HG03521 (cell line): ENCODE results near the gene PAQR9.

Source experiments
- ATAC-seq: cut with Tn5 transposase; IDR thresholded peaks from one replicate; pipeline ENCODE4 v1.9.1; 2021; ENCODE audit warnings: mild to moderate bottlenecking, moderate library complexity; ENCODE audit not compliant: unreplicated experiment

The PAQR9 gene

DNA sequence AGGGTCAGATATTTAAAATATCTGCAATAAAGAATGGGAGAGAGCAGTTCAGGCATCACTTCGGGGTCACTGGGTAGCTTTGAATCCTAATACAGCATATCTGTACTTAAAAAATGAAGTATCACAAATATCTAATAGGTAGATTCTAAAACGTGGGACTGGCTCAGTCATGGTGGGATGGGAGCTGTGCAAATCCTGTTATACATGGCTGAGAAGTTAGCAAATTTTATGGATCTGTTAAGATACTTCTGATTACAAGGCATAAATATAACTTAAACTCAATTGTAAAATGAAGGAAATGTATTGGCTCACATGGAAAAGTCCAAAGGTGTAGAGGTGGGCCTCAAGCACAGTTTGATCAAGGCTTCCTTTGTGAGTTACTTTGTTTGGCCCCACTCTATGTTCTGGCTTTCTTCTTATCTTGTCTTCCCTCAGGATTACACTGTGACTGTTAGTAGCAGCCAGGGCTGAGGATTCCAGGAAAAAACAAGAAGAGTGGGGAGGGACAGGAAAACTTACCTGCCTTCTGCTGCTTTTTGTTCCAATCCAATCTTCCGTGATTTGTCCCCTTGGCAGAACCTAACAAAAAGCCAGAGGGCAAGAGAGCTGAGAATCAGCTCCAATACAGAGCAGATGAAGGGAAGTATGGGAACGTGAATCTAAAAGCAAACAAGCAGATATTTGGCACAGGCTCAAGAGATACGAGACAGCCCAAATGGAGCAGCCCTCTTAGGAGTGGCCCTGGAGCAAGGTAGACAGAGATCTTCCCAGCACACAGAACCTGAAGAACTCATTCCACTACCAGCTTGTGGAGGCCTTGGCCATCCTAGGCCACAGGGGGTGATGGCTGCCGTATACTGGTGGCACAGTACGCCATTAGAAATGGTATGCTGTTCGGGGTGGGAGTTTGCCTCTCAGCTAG is 10.9 kb downstream of the PAQR9 start:
- ATAC-seq = no peak

DNA sequence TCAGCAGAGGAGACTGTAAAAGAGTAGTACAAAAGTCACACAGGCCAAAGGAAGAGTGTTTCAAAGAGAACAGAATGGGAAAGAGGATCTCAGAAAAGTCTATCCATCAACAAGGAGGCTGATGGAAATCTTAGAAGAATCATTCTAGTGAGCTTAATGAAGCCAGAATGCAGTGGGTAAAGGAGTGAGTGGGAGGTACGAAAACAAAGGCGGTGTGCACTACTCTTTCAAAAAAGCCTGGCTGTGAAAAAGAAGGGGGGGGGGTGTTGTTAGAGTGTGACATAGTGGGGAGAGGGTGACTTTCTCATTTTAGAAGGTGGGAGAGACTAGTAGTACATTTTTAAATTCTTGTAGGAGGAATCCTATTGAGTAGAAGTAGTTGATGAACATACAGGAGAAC is 11.7 kb downstream of the PAQR9 start:
- no peak for ATAC-seq

DNA sequence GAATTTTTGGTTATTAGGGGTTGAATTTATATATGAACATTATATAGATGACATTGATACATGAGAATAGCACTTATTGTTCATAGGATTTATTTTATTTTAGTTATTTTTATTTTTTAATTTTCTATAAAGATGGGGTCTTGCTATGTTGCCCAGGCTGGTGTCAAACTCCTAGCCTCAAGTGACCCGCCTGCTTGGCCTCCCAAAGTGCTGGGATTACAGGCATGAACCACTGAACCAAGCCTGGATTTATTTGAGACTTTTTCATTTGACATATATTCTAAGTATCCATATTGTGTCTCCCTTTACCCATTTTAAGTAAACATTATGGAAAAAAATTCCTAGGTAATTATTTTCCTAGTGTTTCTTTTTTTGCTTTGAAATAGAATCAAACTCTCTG is 12.5 kb downstream of the PAQR9 start:
- no peak for ATAC-seq

DNA sequence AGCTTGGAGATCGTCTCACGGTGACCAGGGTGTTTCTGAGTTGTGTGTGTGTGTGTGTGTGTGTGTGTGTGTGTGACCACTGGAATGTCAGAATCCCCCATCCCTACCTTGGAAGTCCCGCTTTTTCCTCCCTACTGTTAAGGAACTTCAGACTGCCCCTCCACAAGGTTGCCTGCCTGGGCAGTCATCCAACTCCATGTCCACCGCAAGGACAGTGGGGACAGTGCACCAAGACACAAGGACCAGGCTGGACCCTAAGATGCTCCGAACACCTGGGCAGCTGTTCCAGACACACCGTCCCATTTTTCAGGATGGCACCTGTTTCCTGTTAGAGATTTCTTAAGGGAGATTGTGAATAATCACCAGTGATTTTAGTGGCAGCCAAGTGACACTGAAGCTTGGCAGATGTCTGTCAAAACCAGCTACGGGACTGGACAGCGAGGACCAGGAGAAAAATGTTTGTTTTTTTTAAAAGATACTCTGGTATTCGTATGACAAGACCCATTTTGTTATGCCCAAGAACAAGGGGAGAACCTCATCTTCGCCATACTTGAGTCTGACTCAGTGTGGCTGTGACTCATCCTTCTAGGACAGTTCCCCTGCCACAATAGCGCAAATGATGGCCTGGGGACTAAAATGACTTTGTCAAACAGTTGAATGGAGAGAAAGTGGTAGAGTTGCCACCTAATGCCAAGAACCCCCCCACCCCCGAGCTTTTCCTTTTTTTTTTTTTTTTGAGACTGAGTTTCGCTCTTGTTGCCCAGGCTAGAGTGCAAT is 15.5 kb downstream of the PAQR9 start:
- ATAC-seq = no peak

DNA sequence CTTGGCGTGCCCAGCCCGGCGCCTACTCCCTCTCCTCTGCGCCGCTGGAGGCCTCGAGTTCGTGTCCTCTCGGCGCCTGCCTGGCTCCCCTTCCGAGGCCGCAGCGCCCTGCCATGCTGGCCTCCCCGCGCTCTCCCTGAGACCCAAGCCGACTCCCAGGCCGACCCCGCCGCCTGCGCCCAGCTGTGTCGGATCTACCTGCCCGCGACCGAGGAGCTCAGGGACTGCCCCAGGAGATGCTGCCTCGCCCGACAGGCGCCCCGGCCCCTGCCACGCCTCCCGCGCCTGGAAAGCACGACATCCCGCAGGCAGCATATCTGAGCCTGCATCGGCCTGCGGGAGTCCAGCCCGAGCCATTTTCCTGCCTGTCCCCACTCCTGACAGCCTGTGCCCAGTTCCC is 16.1 kb downstream of the PAQR9 start:
- no peak for ATAC-seq

DNA sequence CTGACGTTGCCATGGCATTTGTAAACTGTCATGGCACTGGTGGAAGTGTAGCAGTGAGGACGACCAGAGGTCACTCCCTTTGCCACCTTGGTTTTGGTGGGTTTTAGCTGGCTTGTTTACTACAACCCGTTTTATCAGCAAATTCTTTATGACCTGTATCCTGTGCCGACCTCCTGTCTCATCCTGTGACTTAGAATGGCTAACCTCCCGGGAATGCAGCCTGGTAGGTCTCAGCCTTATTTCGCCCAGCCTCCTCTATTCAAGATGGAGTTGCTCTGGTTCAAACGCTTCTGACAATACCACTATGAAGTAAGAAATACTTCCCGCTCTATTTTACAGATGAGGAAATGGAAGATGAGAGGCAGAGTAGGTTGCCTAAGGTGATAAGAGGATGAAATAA is 16.6 kb downstream of the PAQR9 start:
- ATAC-seq = no peak

DNA sequence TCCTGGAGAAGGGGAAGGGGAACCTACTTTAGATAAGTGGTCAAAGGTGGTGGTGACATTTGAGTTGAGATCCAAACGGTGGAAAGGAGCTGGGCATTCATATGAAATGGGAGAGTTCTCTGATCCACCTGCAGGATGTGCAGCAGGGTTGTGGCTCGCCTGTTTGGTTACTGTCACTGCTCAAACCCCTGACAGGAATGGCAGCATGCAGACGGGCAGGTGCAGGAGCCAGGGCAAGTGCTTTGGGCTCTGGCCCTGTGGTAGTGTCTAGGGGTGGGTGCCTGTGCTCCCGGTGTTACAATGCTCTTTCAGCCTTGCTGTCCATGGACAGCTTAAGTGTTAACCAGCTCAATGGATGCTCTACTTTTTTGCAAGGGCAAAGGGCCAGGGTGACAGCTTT is 18.5 kb downstream of the PAQR9 start:
- ATAC-seq = no peak

DNA sequence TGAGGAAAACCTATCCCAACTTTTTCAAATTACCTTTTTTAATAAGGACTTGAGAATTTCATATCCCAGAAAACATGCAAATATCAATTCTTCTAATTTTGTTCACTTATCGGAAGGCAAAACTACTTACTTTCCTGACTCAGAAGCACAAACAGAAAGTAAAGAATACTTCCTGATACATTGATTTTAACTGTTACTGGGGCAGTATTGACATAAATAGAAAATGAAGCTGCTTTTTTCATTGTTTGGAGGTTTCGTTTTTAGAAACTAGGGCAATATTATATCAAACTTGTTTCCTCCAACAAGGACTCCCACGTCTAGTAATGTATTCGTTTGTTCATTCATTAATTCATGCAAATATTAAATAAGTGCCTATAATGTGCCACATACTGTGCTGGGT is 19.1 kb downstream of the PAQR9 start:
- peak; percentile 43 for ATAC-seq

DNA sequence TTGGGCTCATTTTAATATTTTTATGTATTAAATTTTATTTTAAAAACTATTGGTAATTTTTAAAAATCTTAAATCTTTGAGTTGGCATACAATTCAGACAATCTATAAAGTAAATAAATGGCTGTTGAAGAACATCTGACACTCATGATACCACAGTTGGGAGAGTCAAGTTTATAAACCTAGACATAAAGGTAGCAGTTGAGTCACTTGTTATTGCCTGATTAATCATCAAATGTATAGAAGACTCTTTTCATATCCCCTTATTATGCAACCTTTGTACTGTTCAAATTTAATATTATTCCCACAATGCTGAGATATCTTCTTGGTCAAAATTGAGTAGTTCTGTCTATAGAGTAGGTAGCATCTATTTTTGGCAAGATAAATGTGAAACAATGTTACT is 19.6 kb downstream of the PAQR9 start:
- ATAC-seq = no peak

DNA sequence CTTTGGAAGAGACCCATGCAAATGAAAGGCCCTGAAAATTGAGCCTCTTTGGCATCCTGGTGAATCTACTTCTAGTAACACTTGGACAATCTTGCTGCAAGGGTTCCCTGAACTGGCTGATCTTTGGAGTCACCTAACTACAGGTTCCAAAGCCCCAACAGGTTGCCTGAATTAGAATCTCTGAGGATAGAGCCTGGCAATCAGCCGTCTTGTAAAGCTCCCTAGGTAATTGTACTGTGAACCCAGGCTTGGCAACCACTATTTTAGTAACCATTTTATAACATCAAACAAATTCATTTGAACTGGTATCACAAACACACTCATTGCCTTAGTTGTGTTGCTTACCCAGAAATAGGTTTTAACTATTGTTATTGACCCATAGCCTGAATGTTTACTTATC is 20.1 kb downstream of the PAQR9 start:
- no peak for ATAC-seq

DNA sequence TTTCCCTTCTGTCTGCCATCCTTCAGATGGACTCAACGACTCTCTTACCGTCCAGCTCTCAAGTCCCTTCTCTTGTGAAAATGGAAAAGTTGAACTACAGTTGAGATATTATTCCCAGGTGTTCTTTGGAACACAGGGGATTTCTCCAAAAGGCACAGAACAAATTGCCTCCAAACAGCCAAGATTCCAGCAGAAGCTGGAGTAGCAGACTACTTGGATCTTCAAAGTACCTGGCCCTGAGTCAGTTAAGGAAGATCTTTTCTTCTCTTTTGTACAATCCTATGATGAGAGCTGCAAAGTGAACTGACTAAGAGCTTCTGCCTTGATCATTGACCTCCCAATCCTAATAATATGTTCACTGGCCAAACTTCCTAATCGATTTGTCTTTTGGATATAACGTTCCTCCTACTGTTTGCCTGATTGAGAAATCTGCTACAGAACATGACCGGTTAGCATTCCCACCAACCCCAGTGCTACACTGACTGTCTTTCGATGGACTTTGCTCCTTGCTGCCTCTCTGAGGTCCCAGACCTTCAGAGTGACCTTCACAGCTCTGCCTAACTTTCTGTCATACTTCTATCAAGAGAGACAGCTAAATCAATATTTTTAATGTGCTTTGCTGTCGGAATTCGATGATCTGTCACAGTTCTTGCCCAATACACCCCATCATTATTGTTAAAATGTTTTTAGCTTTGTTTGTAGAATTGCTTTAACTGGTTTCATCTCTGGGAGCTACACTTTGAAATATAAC is 21.9 kb downstream of the PAQR9 start:
- ATAC-seq = no peak

DNA sequence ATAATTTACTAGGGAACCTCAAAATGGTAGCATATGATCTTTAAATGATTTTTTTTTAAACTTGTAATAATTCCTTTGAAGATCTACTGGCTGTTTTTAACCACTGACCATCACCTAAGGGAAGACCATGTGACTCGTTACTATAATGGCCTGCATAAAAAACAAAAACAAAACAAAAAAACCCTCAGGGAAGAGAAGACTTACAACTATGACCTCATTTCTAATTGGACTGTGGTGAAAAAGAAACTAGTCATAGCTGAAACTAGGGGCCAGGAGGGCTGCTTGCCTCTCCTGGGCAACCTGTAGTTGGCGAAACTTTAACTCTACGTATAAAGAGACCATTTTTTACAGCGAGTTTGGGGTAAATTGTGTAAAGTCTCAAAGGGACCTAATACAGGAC is 23.0 kb downstream of the PAQR9 start:
- ATAC-seq = peak; percentile 56

DNA sequence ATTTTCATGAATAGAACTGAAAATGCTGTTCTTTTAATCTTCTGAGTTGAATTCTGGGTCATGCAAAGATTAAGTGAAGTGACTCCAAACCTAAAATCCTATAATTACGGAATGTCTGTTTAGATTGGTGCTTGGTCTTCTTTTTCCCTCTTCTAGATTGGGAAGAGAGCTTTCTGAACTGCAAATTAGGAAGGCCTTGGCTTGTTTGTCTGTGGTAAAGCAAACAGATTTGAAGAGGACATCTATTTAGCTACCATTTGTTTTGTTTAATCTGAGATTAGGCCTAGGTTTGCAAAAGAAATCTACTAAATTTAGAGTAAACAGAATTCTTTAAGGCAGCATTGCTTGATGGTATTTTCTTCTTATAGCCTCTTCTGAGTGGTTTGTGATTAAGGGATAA is 23.5 kb downstream of the PAQR9 start:
- ATAC-seq = no peak

DNA sequence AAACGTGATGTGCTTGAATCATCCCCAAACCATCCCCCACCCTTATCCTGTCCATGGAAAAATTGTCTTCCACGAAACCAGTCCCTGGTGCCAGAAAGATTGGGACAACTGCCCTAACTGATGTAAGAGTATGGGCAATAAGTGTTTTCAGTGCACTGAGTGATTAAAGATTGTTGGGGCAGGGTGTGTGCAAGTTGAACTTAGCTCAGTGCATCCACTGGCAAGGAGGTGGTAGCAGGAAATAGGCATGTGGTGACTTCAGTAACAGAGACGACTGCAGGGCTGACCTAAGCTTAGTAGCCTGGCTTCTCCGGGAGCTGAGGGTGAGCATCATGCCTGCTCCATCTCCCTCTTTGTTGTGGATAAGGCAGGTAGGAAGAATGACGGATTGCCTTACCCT is 27.5 kb downstream of the PAQR9 start:
- no peak for ATAC-seq

DNA sequence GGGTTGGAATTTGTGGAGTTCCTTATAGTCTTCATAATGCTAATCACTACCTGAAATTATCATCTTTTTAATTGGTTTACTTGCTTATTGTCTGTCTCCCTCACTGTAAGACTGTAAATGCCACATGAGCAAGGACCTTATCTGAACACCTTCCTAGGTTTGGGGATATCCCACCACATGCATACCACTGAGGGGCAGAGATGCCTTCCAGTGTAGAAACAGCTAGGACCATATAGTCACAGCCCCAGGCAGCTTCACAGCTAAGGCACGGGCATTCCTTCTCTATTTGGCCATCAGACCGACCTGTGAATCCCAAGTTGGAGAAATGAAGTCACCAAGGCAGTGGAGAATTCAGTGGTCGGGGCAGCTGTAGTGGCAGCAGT is 28.6 kb downstream of the PAQR9 start:
- no peak for ATAC-seq

DNA sequence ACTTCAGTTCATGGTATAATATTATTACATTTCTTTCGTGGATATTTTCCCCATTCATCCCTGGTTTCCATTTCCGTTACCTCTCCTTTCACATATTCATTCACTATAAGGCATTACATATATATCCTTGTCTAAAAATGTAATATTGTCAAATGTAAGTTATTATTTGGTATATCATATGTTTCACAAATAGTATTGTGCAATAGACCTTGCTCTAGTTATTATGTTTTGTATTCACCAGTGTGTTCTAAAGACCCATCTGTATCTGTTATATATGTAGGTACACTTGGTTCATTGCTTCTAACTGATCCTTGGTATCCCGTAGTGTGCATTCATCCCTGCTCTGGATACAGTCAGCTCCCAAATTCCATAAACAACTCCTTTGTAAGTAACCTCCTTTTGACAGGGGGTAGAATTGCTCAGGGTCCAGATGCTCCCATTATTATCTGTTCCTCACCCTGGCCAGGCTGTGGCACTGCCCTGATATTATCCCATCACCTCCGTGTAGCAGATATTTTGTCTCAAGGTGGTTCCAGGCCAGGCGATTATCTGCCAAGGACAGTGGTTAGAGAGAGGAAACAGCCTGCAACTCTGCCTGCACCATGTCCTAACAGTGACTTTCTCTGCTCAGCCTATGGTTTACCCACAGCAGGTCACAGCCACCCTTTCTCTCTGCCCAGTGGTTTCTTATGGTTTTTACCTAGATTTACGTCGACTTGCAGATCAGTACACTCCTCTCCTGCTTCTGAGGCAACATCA is 29.2 kb downstream of the PAQR9 start:
- ATAC-seq = no peak

DNA sequence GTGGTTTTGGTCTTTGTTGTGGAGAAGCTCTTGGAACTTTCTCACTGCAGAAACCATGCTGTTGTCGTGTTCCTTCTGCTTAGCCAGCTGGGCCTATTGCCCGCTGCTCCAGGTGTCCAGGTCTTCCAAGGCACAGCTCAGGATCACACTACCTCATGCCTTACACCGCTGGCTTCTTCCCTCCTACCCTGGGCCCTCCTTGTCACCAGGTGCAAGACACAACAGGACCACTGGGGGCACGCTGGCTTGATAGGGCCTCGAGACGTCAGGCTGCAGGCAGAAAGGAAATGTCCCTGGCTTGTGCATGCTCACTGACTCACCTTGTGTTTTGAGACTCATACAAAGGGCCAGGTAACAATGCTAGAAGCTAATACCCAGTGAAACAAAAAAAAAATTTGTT is 32.3 kb downstream of the PAQR9 start:
- peak; percentile 72 for ATAC-seq

DNA sequence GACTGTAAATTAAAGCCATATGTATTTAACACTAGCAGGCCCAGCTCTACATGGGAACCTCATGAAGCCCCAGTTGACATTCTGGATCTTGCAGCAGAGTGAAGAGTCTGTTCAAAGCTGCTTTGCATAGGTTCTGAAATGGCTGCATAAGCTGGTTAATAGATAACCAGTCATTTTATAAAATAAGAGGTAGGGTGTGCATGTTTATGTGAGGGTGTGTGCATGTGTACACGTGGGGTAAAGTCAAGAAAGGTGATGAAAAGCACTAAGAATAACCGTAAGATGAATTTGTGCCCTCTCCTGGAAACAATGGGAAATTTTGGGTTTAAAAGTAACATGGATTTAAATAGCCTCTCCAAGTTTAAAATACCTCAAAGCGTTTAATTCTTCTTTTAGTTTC is 33.0 kb downstream of the PAQR9 start:
- no peak for ATAC-seq

DNA sequence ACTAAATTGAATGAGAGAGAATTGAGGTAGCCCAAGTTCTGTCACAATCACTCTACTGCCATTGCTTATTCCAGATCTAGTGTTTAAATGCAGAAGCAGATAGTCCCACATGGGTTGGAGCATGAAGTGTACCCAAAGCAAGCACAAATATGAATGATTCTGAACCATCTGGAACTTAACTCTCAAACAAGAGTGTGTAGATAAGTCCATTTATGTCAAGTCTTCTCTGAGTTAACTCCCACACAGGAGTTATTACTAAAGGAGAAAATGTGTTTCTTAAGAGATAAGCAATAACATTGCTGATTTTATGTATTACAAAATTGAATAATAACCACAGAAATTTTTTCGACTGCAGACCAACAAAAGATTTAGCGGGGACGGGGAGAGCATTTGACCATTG is 33.6 kb downstream of the PAQR9 start:
- no peak for ATAC-seq

DNA sequence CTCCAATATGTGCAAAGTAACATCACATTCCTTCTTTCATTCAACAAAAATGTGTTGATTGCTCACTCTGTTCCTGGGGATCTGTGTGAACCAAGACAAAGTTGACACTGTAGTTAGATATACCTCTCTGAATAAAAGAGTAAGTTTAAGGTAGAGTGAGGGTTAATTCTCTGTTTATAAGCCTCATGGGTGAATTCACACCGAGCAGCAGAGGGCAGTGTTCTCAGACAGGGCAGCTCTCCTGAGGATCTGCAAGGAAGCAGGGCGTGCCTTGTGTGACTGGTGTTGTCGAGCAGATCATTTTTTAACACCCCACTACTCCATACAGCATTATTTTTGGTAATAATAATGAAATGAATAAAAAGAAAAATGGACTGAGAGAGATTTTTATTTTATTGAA is 34.4 kb downstream of the PAQR9 start:
- no peak for ATAC-seq
